CD14-positive monocyte (primary cell): ENCODE measurements around the gene ECSCR. TPM values are rescaled to one million over a fixed set of nuclear protein-coding genes. Genes with fewer than 3 reads are reported as not detected.
"Not testable (repeated sequence)": the region's sequence is repeated elsewhere in the genome, so short reads cannot be mapped to it uniquely, and the experiment has no call there.

Experiments
- DNase-seq, 3 donors: peaks; one replicate each; pipeline ENCODE4 v3.0.0-alpha.2; 2011 to 2022
- H2AFZ ChIP-seq: 2 replicates; pipeline ENCODE4 v1.6.0; 2012; ENCODE audit warnings: mild to moderate bottlenecking, low read depth, low read length, inconsistent platforms; ENCODE audit not compliant: insufficient read depth, poor library complexity, severe bottlenecking
- H3K27ac ChIP-seq, 2 donors: 1 replicate in 1 of 2; 2 replicates in 1 of 2; pipeline ENCODE4 v1.5.1; 2012 to 2013; ENCODE audit warnings: low read length in 2 of 2, control low read depth in 1 of 2, inconsistent platforms in 1 of 2, low read depth in 1 of 2, mild to moderate bottlenecking in 1 of 2
- H3K27me3 ChIP-seq, 2 donors: one replicate each; pipeline versions ENCODE4 v1.6.0 to v1.6.1; 2011 to 2013; ENCODE audit warnings: low read length in 2 of 2; ENCODE audit not compliant: control insufficient read depth in 2 of 2, insufficient read depth in 2 of 2
- H3K36me3 ChIP-seq, 2 donors: replicated peaks in 1 of 2; 1 replicate in 1 of 2; 2 replicates in 1 of 2; pipeline versions ENCODE4 v1.5.1 to v1.6.1; 2012 to 2013; ENCODE audit warnings: low read length in 2 of 2, control low read depth in 1 of 2, inconsistent platforms in 1 of 2, mild to moderate bottlenecking in 1 of 2; ENCODE audit not compliant: insufficient read depth in 2 of 2, control insufficient read depth in 1 of 2
- H3K4me1 ChIP-seq, 2 donors: 1 replicate in 1 of 2; 2 replicates in 1 of 2; pipeline versions ENCODE4 v1.5.1 to v1.6.1; 2012 to 2013; ENCODE audit warnings: low read length in 2 of 2, control low read depth in 1 of 2, inconsistent platforms in 1 of 2, mild to moderate bottlenecking in 1 of 2, moderate library complexity in 1 of 2; ENCODE audit not compliant: insufficient read depth in 2 of 2, control insufficient read depth in 1 of 2
- H3K4me2 ChIP-seq: replicated peaks from 2 replicates; pipeline ENCODE3; 2012; ENCODE audit warnings: low read length, moderate library complexity, mild to moderate bottlenecking; ENCODE audit not compliant: poor library complexity, severe bottlenecking; ENCODE audit errors: extremely low read depth
- H3K4me3 ChIP-seq, 3 experiments: fragments of 200-600 bp in 1 of 3; sonication (generic) in 1 of 3; replicated peaks in 1 of 3; 1 replicate in 2 of 3; 2 replicates in 1 of 3; pipeline ENCODE4 v1.5.1; 2011 to 2013; ENCODE audit warnings: low read length in 3 of 3, mild to moderate bottlenecking in 3 of 3, control low read depth in 2 of 3, low read depth in 2 of 3, inconsistent platforms in 1 of 3, moderate library complexity in 1 of 3
- H3K79me2 ChIP-seq: 2 replicates; pipeline ENCODE4 v1.6.0; 2012; ENCODE audit warnings: mild to moderate bottlenecking, control low read depth, inconsistent platforms, low read length, moderate library complexity; ENCODE audit not compliant: insufficient read depth
- H3K9ac ChIP-seq: 2 replicates; pipeline ENCODE4 v1.6.0; 2017; ENCODE audit warnings: low read length, mild to moderate bottlenecking; ENCODE audit not compliant: insufficient read depth, poor library complexity, severe bottlenecking
- H3K9me3 ChIP-seq, 2 donors: replicated peaks in 1 of 2; 1 replicate in 1 of 2; 2 replicates in 1 of 2; pipeline versions ENCODE4 v1.5.1 to v1.6.1; 2012 to 2013; ENCODE audit warnings: low read length in 2 of 2, control low read depth in 1 of 2; ENCODE audit not compliant: control insufficient read depth in 1 of 2, insufficient read depth in 1 of 2
- H4K20me1 ChIP-seq: 2 replicates; pipeline ENCODE4 v1.6.0; 2012; ENCODE audit warnings: mild to moderate bottlenecking, low read length, control low read depth, moderate library complexity; ENCODE audit not compliant: insufficient read depth
- H3K27ac Mint-ChIP-seq, 7 donors: one replicate each; pipeline ENCODE4 v1.8.0; 2020; ENCODE audit warnings: mild to moderate bottlenecking in 7 of 7, mixed read lengths in 7 of 7, moderate library complexity in 6 of 7, inconsistent platforms in 2 of 7
- H3K27me3 Mint-ChIP-seq, 3 donors: one replicate each; pipeline ENCODE4 v1.8.0; 2021 to 2022; ENCODE audit warnings: low read depth in 3 of 3, mild to moderate bottlenecking in 3 of 3, mixed read lengths in 3 of 3, moderate library complexity in 3 of 3, inconsistent platforms in 1 of 3
- H3K36me3 Mint-ChIP-seq, 2 donors: one replicate each; pipeline ENCODE4 v1.8.0; 2020; ENCODE audit warnings: mixed read lengths in 2 of 2, inconsistent platforms in 1 of 2, mild to moderate bottlenecking in 1 of 2
- H3K4me1 Mint-ChIP-seq: one replicate; pipeline ENCODE4 v1.8.0; 2020; ENCODE audit warnings: mild to moderate bottlenecking, mixed read lengths
- H3K4me3 Mint-ChIP-seq, 2 donors: one replicate each; pipeline ENCODE4 v1.8.0; 2020; ENCODE audit warnings: mild to moderate bottlenecking in 2 of 2, mixed read lengths in 2 of 2, moderate library complexity in 1 of 2
- H3K9me3 Mint-ChIP-seq, 7 donors: one replicate each; pipeline ENCODE4 v1.8.0; 2020 to 2022; ENCODE audit warnings: mixed read lengths in 7 of 7, mild to moderate bottlenecking in 6 of 7, moderate library complexity in 6 of 7, inconsistent platforms in 2 of 7
- WGBS: methylation state at CpG from one replicate; pipeline ENCODE4 v1.1.5; 2013; ENCODE audit warnings: missing lambda C conversion rate; ENCODE audit not compliant: insufficient coverage; 5-methylcytosine and 5-hydroxymethylcytosine counted together
- intact Hi-C, 2 donors: fragments of 100-400 bp; cut with micrococcal nuclease; formaldehyde crosslinking; loops; one replicate each; pipeline versions ENCODE4 v1.15.0 to v1.15.1; 2023
- polyA plus RNA-seq, 3 donors: library from polyadenylated mRNA; depleted of rRNA in 1 of 3; unstranded in 2 of 3; stranded (reverse) in 1 of 3; fragments of 300-500 nt in 2 of 3; fragments of >200 nt in 1 of 3; fragmentation: Illumina TruSeq in 2 of 3; gene quantifications; 1 replicate in 2 of 3; 2 replicates in 1 of 3; pipeline ENCODE4 v1.2.3, GENCODE V29; 2012 to 2021
- TF ChIP-seq, protein P1 (sequence below): fragments of 200-600 bp; IDR thresholded peaks from one replicate; pipeline ENCODE4 v1.8.0; 2022; ENCODE audit warnings: antibody characterized with exemption, mild to moderate bottlenecking

Gene ECSCR
- polyA plus RNA-seq, 3 donors = not detected

DNA sequence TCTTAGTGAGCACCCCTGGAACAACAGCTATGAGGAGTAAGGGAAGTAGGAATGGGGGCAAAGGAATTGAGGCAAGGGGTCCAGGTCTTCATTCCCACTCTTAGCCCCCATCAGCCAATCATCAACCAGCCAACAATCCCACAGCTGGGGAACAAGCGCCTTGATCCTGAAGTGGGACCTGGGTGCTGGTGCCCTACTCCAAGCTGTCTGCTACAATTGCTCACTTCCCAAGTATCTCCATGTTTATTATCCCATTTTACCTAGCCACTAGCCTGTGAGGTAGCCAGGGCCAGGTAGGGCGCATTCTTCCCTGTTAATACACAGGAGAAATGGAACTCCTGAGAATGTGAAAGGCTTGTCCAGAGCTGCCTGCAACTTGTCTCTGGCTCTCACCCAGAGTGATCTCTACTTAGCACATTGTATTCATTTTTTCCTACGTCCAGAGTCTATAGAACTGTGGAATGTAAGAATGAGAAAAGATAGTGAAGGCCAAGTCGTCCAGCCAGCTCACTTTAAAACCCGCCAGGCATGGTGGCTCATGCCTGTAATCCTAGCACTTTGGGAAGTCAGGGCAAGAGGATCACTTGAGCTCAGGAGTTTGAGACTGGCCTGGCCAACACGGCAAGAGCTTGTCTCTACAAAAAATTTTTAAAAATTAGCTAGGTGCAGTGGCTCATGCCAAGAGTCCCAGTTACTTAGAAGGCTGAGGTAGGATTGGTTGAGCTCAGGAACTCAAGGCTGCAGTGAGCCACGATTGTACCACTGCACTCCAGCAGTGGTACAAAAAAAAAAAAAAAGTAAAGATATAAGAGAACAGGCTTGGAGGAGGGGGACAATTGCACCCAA, 17.0 kb downstream of the ECSCR start:
- WGBS = 85% methylated on average over 5 of the region's 7 CpGs
- no peaks in the 10 kb centered on the region for H3K4me1 ChIP-seq

DNA sequence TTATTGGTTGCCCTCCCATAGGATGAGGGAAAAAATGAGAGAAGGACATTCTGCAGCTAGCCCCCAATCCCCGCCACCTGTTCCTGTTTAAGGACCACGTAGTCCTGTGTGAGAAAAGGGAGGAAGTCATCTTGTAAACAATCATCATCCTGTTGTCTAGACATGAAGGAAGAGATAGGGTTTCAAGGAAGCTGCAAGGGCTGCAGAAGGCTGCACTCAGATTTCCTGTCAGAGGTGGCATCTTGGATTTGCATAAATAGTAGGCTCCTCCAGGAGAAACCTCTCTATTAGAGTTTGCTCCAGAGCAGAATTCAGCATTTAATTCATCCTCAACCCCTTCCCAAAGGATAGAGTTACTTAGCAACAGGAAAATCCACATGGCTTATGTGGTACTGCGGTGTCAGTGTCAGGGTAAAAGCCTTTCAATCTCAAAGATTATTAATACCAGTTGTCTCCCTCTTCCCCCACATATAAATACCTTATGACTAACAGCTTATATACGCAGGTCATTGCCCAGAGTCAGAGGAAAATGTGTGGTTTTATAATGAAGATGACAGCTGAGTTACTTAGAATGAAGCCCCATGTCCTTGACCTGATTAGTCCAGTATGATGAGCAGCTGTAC, 18.6 kb downstream of the ECSCR start:
- peaks cover 20% of the 10 kb centered on the region for H3K4me1 Mint-ChIP-seq
- H3K27ac ChIP-seq = no peak overlapping the region
- H3K9ac ChIP-seq = no peak overlapping the region
- no peak overlapping the region for H3K4me3 Mint-ChIP-seq
- peak overlapping the region in 1 of 7 donors; percentile 14 for H3K27ac Mint-ChIP-seq
- H3K79me2 ChIP-seq = no peaks in the 10 kb centered on the region
- no peaks in the 10 kb centered on the region for H4K20me1 ChIP-seq
- intact Hi-C loops = no loop called here
- peaks cover 1 to 2% (median 2%) of the 10 kb centered on the region in 3 donors for H3K27me3 Mint-ChIP-seq
- H3K4me2 ChIP-seq = no peak overlapping the region
- no peaks in the 10 kb centered on the region for H3K36me3 Mint-ChIP-seq
- H3K4me1 ChIP-seq = peaks cover 5 to 7% of the 10 kb centered on the region in 2 donors
- no peaks in the 10 kb centered on the region for H3K27me3 ChIP-seq
- no peak for DNase-seq
- H3K9me3 Mint-ChIP-seq = no peaks in the 10 kb centered on the region
- no peak overlapping the region for H2AFZ ChIP-seq
- WGBS = 44% methylated on average over 2 of the region's 4 CpGs
- H3K36me3 ChIP-seq = no peaks in the 10 kb centered on the region
- H3K9me3 ChIP-seq = no peaks in the 10 kb centered on the region
- TF ChIP-seq, protein P1, sequence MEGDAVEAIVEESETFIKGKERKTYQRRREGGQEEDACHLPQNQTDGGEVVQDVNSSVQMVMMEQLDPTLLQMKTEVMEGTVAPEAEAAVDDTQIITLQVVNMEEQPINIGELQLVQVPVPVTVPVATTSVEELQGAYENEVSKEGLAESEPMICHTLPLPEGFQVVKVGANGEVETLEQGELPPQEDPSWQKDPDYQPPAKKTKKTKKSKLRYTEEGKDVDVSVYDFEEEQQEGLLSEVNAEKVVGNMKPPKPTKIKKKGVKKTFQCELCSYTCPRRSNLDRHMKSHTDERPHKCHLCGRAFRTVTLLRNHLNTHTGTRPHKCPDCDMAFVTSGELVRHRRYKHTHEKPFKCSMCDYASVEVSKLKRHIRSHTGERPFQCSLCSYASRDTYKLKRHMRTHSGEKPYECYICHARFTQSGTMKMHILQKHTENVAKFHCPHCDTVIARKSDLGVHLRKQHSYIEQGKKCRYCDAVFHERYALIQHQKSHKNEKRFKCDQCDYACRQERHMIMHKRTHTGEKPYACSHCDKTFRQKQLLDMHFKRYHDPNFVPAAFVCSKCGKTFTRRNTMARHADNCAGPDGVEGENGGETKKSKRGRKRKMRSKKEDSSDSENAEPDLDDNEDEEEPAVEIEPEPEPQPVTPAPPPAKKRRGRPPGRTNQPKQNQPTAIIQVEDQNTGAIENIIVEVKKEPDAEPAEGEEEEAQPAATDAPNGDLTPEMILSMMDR = no peak
- H3K4me3 ChIP-seq = no peak overlapping the region

More for the DNA sequence above, 17.0 kb downstream of the ECSCR start:
- DNase-seq = no peak
- no peaks in the 10 kb centered on the region for H3K27me3 ChIP-seq
- H3K9ac ChIP-seq = no peak overlapping the region
- no peaks in the 10 kb centered on the region for H4K20me1 ChIP-seq
- no peaks in the 10 kb centered on the region for H3K36me3 ChIP-seq
- intact Hi-C loops = no loop called here
- Mint-ChIP-seq H3K27ac (peak overlapping the region in 1 of 7 donors; percentile 66), H3K4me1 (peaks cover 14% of the 10 kb centered on the region), H3K36me3 (no peaks in the 10 kb centered on the region), H3K27me3 (peaks cover 1 to 5% (median 2%) of the 10 kb centered on the region in 3 donors), H3K4me3 (no peak overlapping the region), H3K9me3 (no peaks in the 10 kb centered on the region)
- no peaks in the 10 kb centered on the region for H3K79me2 ChIP-seq
- H2AFZ ChIP-seq = no peak overlapping the region
- no peak overlapping the region for H3K4me2 ChIP-seq
- H3K27ac ChIP-seq = no peak overlapping the region
- H3K4me3 ChIP-seq = no peak overlapping the region
- TF ChIP-seq, protein P1 = no peak
- no peaks in the 10 kb centered on the region for H3K9me3 ChIP-seq

DNA sequence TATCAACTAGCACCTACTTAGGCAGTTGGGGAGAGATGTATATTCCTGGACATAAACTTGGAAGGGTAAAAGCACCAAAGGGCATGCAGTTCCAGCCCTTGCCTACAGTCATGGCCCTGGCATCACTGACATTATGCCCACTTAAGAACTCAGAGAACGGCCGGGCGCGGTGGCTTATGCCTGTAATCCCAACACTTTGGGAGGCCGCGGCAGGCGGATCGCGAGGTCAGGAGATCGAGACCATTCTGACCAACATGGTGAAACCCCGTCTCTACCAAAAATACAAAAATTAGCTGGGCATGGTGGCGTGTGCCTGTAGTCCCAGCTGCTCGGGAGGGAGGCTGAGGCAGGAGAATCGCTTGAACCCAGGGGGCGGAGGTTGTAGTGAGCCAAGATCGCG, 22.1 kb downstream of the ECSCR start:
- H3K4me3 Mint-ChIP-seq, H3K27me3 ChIP-seq, H3K4me3 ChIP-seq, H3K9me3 Mint-ChIP-seq, H3K4me2 ChIP-seq, H3K36me3 ChIP-seq, H3K27me3 Mint-ChIP-seq, H2AFZ ChIP-seq, H3K27ac ChIP-seq, H3K36me3 Mint-ChIP-seq, H3K27ac Mint-ChIP-seq, intact Hi-C loops, DNase-seq, H3K9ac ChIP-seq, H3K9me3 ChIP-seq, H4K20me1 ChIP-seq, H3K79me2 ChIP-seq: not testable (repeated sequence)
- peaks cover 9 to 13% of the 10 kb centered on the region in 2 donors for H3K4me1 ChIP-seq
- peaks cover 23% of the 10 kb centered on the region for H3K4me1 Mint-ChIP-seq
- WGBS = 95% methylated on average over 13 of the region's 17 CpGs
